Caco-2 (cell line): ENCODE results near the gene PCAT7. TPM values are rescaled to one million over a fixed set of nuclear protein-coding genes. Genes with fewer than 3 reads are reported as not detected.

Source experiments
- BruUV-seq: library from RNA; stranded (reverse); fragments of 400-500 nt; replicated peaks from 2 replicates; lab custom pipeline; 2021; lab: Mats Ljungman, UMichigan
- CTCF ChIA-PET: fragments of 300-600 bp; sonication (Branson Sonifier 250); formaldehyde crosslinking; loops from one replicate; lab custom pipeline; 2022; ENCODE audit warnings: antibody characterized with exemption; lab: Charles Lee
- POLR2A ChIA-PET: fragments of 300-600 bp; sonication (Branson Sonifier 250); formaldehyde crosslinking; loops from one replicate; lab custom pipeline; 2022; ENCODE audit warnings: antibody characterized with exemption; lab: Charles Lee
- DNase-seq, 2 experiments: peaks; one replicate each; pipeline versions ENCODE4 v3.0.0 to v3.0.0-alpha.2; 2020 to 2022
- H3K27me3 ChIP-seq: replicated peaks from 2 replicates; pipeline ENCODE4 v1.6.0; 2011; ENCODE audit warnings: low read length; ENCODE audit not compliant: control insufficient read depth, insufficient read depth
- H3K36me3 ChIP-seq: 2 replicates; pipeline ENCODE4 v1.5.1; 2011; ENCODE audit warnings: low read length; ENCODE audit not compliant: control insufficient read depth, insufficient read depth
- H3K4me1 ChIP-seq: fragments of 250-450 bp; sonication (Bioruptor Pico); 2 replicates; pipeline ENCODE4 v1.5.1; 2020; ENCODE audit warnings: mild to moderate bottlenecking
- H3K4me3 ChIP-seq: 2 replicates; pipeline ENCODE4 v1.5.1; 2011; ENCODE audit warnings: low read depth, mild to moderate bottlenecking, control low read depth, low read length
- H3K9me3 ChIP-seq: fragments of 250-450 bp; sonication (Bioruptor Pico); 2 replicates; pipeline ENCODE4 v1.5.1; 2020; ENCODE audit warnings: mild to moderate bottlenecking, moderate library complexity
- H3K27ac Mint-ChIP-seq: one replicate; pipeline ENCODE4 v1.8.0; 2022; ENCODE audit warnings: mixed read lengths; ENCODE audit not compliant: unreplicated experiment
- H3K27me3 Mint-ChIP-seq: one replicate; pipeline ENCODE4 v1.8.0; 2022; ENCODE audit warnings: mixed read lengths; ENCODE audit not compliant: insufficient read depth, unreplicated experiment
- H3K36me3 Mint-ChIP-seq: one replicate; pipeline ENCODE4 v1.8.0; 2022; ENCODE audit warnings: mild to moderate bottlenecking, mixed read lengths; ENCODE audit not compliant: insufficient read depth, unreplicated experiment
- H3K4me1 Mint-ChIP-seq: one replicate; pipeline ENCODE4 v1.8.0; 2022; ENCODE audit warnings: low read depth, mixed read lengths; ENCODE audit not compliant: unreplicated experiment
- H3K4me3 Mint-ChIP-seq: one replicate; pipeline ENCODE4 v1.8.0; 2022; ENCODE audit warnings: mild to moderate bottlenecking, moderate library complexity, mixed read lengths; ENCODE audit not compliant: unreplicated experiment
- H3K9me3 Mint-ChIP-seq: one replicate; pipeline ENCODE4 v1.8.0; 2022; ENCODE audit warnings: mixed read lengths; ENCODE audit not compliant: unreplicated experiment
- intact Hi-C: fragments of 100-400 bp; cut with micrococcal nuclease; formaldehyde crosslinking; loops from one replicate; pipeline ENCODE4 v1.10.0; 2022; ENCODE audit not compliant: unreplicated experiment
- total RNA-seq: library from RNA; stranded (reverse); gene quantifications from 2 replicates; pipeline ENCODE4 v1.2.3, GENCODE V29; 2022
- TF ChIP-seq, protein P1 (sequence below), 2 experiments: fragments of 200-600 bp in 1 of 2; IDR thresholded peaks; 1 replicate in 1 of 2; 2 replicates in 1 of 2; pipeline versions ENCODE4 v1.5.1 to v1.8.0; 2011 to 2022; ENCODE audit warnings: antibody characterized with exemption in 1 of 2, control low read depth in 1 of 2, inconsistent platforms in 1 of 2, low read depth in 1 of 2, low read length in 1 of 2, mild to moderate bottlenecking in 1 of 2, moderate library complexity in 1 of 2; ENCODE audit not compliant: insufficient read depth in 1 of 2, severe bottlenecking in 1 of 2, unreplicated experiment in 1 of 2

Gene PCAT7
- total RNA-seq, 1 experiment from 2014 or later, result 10.4 TPM

DNA sequence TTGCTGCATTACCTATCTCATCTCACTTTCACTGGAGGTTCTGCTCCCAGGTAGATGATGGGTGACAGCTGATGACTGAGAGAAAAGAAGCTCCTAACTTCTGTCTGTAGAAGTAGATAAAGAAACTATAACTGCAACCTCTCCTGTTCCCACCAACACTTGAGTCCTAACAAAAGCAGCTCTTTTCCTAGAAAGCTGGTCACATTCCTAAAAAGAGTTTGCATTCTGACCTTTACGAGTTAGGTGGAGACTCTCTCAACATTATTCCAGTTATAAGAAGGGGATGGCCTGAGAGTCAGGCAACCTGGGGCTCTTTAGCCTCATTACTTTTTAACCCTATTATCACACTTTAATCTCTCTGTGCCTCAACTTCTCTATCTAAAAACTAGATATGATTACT, 8.9 kb upstream of the PCAT7 start:
- peaks cover 2% of the 10 kb centered on the region for H3K4me1 Mint-ChIP-seq
- no peak overlapping the region for H3K4me3 ChIP-seq
- TF ChIP-seq, protein P1, sequence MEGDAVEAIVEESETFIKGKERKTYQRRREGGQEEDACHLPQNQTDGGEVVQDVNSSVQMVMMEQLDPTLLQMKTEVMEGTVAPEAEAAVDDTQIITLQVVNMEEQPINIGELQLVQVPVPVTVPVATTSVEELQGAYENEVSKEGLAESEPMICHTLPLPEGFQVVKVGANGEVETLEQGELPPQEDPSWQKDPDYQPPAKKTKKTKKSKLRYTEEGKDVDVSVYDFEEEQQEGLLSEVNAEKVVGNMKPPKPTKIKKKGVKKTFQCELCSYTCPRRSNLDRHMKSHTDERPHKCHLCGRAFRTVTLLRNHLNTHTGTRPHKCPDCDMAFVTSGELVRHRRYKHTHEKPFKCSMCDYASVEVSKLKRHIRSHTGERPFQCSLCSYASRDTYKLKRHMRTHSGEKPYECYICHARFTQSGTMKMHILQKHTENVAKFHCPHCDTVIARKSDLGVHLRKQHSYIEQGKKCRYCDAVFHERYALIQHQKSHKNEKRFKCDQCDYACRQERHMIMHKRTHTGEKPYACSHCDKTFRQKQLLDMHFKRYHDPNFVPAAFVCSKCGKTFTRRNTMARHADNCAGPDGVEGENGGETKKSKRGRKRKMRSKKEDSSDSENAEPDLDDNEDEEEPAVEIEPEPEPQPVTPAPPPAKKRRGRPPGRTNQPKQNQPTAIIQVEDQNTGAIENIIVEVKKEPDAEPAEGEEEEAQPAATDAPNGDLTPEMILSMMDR (IDR thresholded peaks at IDR 0.05; ENCODE audit: insufficient read depth in 1 of 2, low read depth in 1 of 2, low read length in 1 of 2, severe bottlenecking in 1 of 2, unreplicated experiment in 1 of 2), result no peak
- H3K9me3 Mint-ChIP-seq, result no peaks in the 10 kb centered on the region
- no peaks in the 10 kb centered on the region for H3K9me3 ChIP-seq
- POLR2A ChIA-PET, result no interaction called here
- no peaks in the 10 kb centered on the region for H3K27me3 ChIP-seq
- no peaks in the 10 kb centered on the region; the same call in 1 of the 2 replicates for H3K36me3 ChIP-seq
- H3K27ac Mint-ChIP-seq, result no peak overlapping the region
- CTCF ChIA-PET, result no interaction called here
- no peaks in the 10 kb centered on the region for H3K4me1 ChIP-seq
- H3K27me3 Mint-ChIP-seq, result no peaks in the 10 kb centered on the region
- H3K36me3 Mint-ChIP-seq, result peaks cover 17% of the 10 kb centered on the region
- BruUV-seq, result no TSS peak
- H3K4me3 Mint-ChIP-seq, result no peak overlapping the region
- intact Hi-C loops, result no loop called here
- DNase-seq, result no peak

DNA sequence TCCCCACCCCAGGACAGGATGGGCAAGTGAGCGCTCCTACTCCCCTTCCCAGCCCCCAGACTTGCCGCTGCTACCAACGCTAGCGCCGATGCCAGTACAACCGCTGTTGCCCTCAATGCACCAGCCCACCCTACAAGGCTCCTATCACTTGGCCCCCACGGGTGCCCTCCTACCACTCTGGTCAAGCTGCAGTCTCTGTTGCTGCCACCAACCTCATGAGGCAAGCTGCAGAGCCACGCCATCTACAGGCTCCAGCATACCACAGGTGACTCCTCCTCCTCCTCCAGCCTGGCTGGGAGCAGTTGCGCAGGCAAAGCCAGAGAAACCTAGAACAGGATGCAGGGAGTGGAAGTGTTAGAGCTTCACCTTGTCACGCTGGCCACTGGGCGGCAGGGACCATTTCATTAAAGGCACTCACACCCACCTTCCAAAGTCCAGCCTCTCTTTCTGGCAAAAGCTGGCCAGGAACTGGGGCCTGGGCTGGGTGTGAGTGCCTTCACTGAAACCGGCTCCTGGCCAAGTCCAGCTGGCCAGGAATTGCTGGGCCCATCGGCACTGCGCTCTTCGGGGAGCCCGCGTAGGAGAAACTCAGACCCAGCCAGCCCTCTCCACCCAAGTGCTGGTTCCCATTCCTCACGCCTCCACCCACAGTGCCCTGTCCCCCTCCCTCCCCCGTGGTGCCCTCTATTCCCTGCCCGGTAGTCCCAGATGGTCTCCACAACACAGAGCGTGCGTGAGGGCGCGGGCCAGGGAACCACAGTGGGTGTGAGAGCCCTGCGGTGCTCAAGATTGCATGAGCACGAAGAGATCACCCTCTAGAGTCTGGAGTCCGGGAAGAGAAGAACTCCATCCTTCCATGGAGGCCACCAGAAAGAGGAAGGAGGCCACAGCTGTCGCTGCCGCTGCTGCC, 1.6 kb upstream of the PCAT7 start:
- no peaks in the 10 kb centered on the region for H3K27me3 Mint-ChIP-seq
- peak; percentile 57 for DNase-seq
- no peaks in the 10 kb centered on the region; the same call in 1 of the 2 replicates for H3K36me3 ChIP-seq
- CTCF ChIA-PET, result interaction anchor here (0.8 to 2.0 kb wide), 2 partner anchors 20 to 50 kb away, joined by 3 to 8 read pairs; no protein-coding TSS in a partner anchor
- peaks cover 11% of the 10 kb centered on the region for H3K4me1 Mint-ChIP-seq
- H3K4me3 ChIP-seq, result peak overlapping the region; percentile 48
- no peak overlapping the region for H3K4me3 Mint-ChIP-seq
- POLR2A ChIA-PET, result interaction anchor here (0.9 kb wide), 1 partner anchor 173 kb away, joined by 3 read pairs; the partner anchor contains the start of gene AOPEP
- no peaks in the 10 kb centered on the region for H3K9me3 Mint-ChIP-seq
- peaks cover 23% of the 10 kb centered on the region for H3K36me3 Mint-ChIP-seq
- 0 out of 2 replicates have a peak, but pooled peaks cover 3% of the 10 kb centered on the region for H3K4me1 ChIP-seq
- H3K27ac Mint-ChIP-seq, result peak overlapping the region; percentile 53
- H3K9me3 ChIP-seq, result no peaks in the 10 kb centered on the region
- BruUV-seq, result no TSS peak
- intact Hi-C loops, result loop anchor here (5.0 kb wide), 1 partner anchor 229 kb away; no protein-coding TSS in a partner anchor
- H3K27me3 ChIP-seq, result no peaks in the 10 kb centered on the region
- TF ChIP-seq, protein P1 (IDR thresholded peaks at IDR 0.05; ENCODE audit: insufficient read depth in 1 of 2, low read depth in 1 of 2, low read length in 1 of 2, severe bottlenecking in 1 of 2, unreplicated experiment in 1 of 2), result peak in 1 of 2 experiments; percentile 41

DNA sequence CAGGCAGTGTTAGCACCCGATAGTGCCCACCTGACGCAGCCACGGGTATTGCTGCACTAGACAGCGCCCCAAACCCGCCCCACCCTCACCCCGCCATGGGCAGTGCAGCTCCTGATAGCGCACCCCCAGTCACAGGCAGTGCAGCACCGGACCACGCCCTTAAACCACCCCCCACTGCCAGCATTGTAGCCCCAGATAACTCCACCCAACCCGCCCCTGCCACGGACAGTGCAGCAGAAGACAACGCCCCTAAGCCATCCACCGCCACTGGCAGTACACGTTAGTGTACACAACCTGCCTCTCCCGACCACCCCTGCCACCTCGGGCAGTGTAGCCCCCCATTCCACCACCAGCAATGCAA, 825 bp upstream of the PCAT7 start:
- Mint-ChIP-seq H3K4me3 (no peak overlapping the region), H3K27me3 (no peaks in the 10 kb centered on the region), H3K27ac (no peak overlapping the region), H3K36me3 (peaks cover 23% of the 10 kb centered on the region), H3K9me3 (no peaks in the 10 kb centered on the region), H3K4me1 (peaks cover 11% of the 10 kb centered on the region)
- ChIA-PET CTCF (interaction anchor here (0.8 to 2.0 kb wide), 10 partner anchors 33 to 614 kb away, joined by 3 to 16 read pairs (median 6); no protein-coding TSS in a partner anchor), POLR2A (interaction anchor here (0.6 to 1.5 kb wide), 8 partner anchors 18 to 1503 kb away, joined by 3 to 15 read pairs (median 4); no protein-coding TSS in a partner anchor)
- Histone ChIP-seq H3K9me3 (no peaks in the 10 kb centered on the region), H3K27me3 (no peaks in the 10 kb centered on the region), H3K4me1 (0 out of 2 replicates have a peak, but pooled peaks cover 3% of the 10 kb centered on the region), H3K4me3 (peak overlapping the region; percentile 48), H3K36me3 (no peaks in the 10 kb centered on the region; the same call in 1 of the 2 replicates)
- intact Hi-C loops, result loop anchor here (1.0 to 5.0 kb wide), 6 partner anchors 49 to 614 kb away; no protein-coding TSS in a partner anchor
- TF ChIP-seq, protein P1 (IDR thresholded peaks at IDR 0.05; ENCODE audit: insufficient read depth in 1 of 2, low read depth in 1 of 2, low read length in 1 of 2, severe bottlenecking in 1 of 2, unreplicated experiment in 1 of 2), result no peak
- no TSS peak for BruUV-seq
- DNase-seq, result no peak
